WTC11 (cell line): Measurements from ENCODE around the gene CUEDC1.

Experiments used
- CBFB ChIP-seq: sonication (generic); formaldehyde crosslinking; IDR thresholded peaks from 2 replicates; pipeline ENCODE4 v1.8.1; 2022; ENCODE audit warnings: mild to moderate bottlenecking, low read depth, missing genetic modification reagents
- CTCF ChIP-seq: fragments of 200-600 bp; IDR thresholded peaks from 2 replicates; pipeline ENCODE4 v1.8.0; 2022; ENCODE audit warnings: antibody characterized with exemption
- HMGA2 ChIP-seq: fragments of 250-450 bp; sonication (Bioruptor Pico); IDR thresholded peaks from 2 replicates; pipeline ENCODE4 v1.4.0; 2021; ENCODE audit warnings: mild to moderate bottlenecking, moderate library complexity
- ZBTB21 ChIP-seq: sonication (generic); formaldehyde crosslinking; IDR thresholded peaks from 2 replicates; pipeline ENCODE4 v1.8.1; 2023; ENCODE audit warnings: mild to moderate bottlenecking, missing genetic modification reagents, borderline replicate concordance
- ZNF416 ChIP-seq: fragments of 250-450 bp; sonication (Bioruptor Pico); IDR thresholded peaks from 2 replicates; pipeline ENCODE4 v1.9.0; 2021; ENCODE audit warnings: mild to moderate bottlenecking, inconsistent platforms

DNA sequence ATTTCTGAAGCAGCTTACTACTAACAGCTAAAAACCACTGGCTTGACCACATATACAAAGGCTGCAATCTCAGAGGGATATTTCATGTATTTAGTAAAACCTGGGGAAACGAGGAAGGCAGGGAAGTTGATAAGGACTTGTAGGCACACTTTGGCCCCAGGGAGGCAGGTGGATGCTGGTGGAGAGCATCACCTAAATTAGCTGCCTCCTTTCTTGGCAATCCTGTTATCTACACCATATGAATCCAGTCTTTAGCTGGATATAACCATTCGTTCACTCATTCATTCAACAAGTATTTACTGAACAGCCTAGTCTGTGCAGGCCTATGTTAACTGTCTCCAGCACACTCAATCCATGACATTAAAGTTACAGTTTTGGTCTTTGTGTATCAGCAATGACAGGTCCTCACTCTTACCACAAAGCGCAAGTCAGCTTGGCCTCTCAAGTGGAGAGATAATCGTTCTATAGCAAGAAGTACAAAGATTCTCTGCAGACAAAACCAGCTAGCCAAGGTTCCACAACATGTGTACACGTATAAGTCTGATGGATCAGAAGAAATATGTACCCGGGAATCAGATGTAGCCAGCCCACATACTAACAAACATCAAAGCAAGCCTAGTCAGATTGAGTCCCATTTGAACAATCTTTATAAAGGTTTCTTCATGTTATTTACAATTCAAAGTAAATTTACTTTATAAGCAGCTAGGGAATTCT is 116.2 kb downstream of the CUEDC1 start:
- TF ChIP-seq ZBTB21 (no peak), CTCF (no peak), CBFB (CRISPR knock-in tag) (no peak), ZNF416 (CRISPR knock-in tag) (no peak), HMGA2 (CRISPR knock-in tag) (no peak)
